K562 (cell line): ENCODE results near the gene CYP4F11. TPM values are rescaled to one million over a fixed set of nuclear protein-coding genes. Genes with fewer than 3 reads are reported as not detected.
A peak's percentile ranks its signal among the peaks of the same experiment; 100 is the strongest.
"Not testable (repeated sequence)": the region's sequence is repeated elsewhere in the genome, so short reads cannot be mapped to it uniquely, and the experiment has no call there.

ENCODE experiments used
- ATAC-seq: fragments of 200-7000 bp; cut with Tn5 transposase; 3 replicates; pipeline ENCODE4 v1.9.1; 2020; ENCODE audit warnings: moderate library complexity
- BruUV-seq: library from RNA; stranded (reverse); fragments of 400-500 nt; replicated peaks from 2 replicates; lab custom pipeline; 2021; lab: Mats Ljungman, UMichigan
- CTCF ChIA-PET: fragments of 300-600 bp; formaldehyde crosslinking; extraction: SDS; loops from one replicate; lab custom pipeline; 2021; ENCODE audit warnings: low intra/inter-chr PET ratio; lab: Yijun Ruan, JAX
- POLR2A ChIA-PET: fragments of 300-600, 350-650 bp; sonication (Branson Sonifier 250); formaldehyde crosslinking; extraction: SDS; loops from one replicate; lab custom pipeline; 2021; ENCODE audit warnings: antibody characterized with exemption, inconsistent platforms; lab: Yijun Ruan, JAX
- DNase-seq, 4 experiments: peaks; one replicate each; pipeline versions ENCODE4 v3.0.0 to v3.0.0-alpha.2; 2011 to 2018; ENCODE audit warnings: low spot score in 3 of 4, mixed read lengths in 3 of 4; ENCODE audit errors: extremely low read depth in 1 of 4
- FAIRE-seq: peaks from 2 replicates; lab custom pipeline; 2011; peaks lifted over from hg19 to GRCh38; lab: Jason Lieb, UNC
- H2AFZ ChIP-seq: 2 replicates; pipeline ENCODE4 v1.6.0; 2011; ENCODE audit warnings: low read depth, low read length, control low read depth, inconsistent platforms
- H3K27ac ChIP-seq: fragments of 200-600 bp; 3 replicates; pipeline ENCODE4 v1.8.0; 2011; ENCODE audit warnings: low read depth, mild to moderate bottlenecking, control low read depth, inconsistent platforms, low read length, moderate library complexity, mixed read lengths; ENCODE audit errors: extremely low read depth
- H3K27me3 ChIP-seq, 2 experiments: fragments of 300-600 bp in 1 of 2; 2 replicates in 1 of 2; 3 replicates in 1 of 2; pipeline versions ENCODE4 v1.6.0 to v1.8.0; 2011; ENCODE audit warnings: inconsistent platforms in 2 of 2, low read length in 2 of 2, mild to moderate bottlenecking in 1 of 2, mixed read lengths in 1 of 2, moderate library complexity in 1 of 2; ENCODE audit not compliant: control insufficient read depth in 2 of 2, insufficient read depth in 2 of 2
- H3K36me3 ChIP-seq: fragments of 300-600 bp; 3 replicates; pipeline ENCODE4 v1.8.0; 2011; ENCODE audit warnings: mild to moderate bottlenecking, low read length, inconsistent platforms; ENCODE audit not compliant: control insufficient read depth, insufficient read depth
- H3K4me1 ChIP-seq, 2 experiments: fragments of 200-600 bp in 1 of 2; replicated peaks in 1 of 2; 2 replicates in 1 of 2; 3 replicates in 1 of 2; pipeline versions ENCODE4 v1.5.1 to v1.8.0; 2011; ENCODE audit warnings: inconsistent platforms in 2 of 2, low read length in 2 of 2, mild to moderate bottlenecking in 1 of 2, mixed read lengths in 1 of 2, moderate library complexity in 1 of 2; ENCODE audit not compliant: control insufficient read depth in 2 of 2, insufficient read depth in 2 of 2
- H3K4me2 ChIP-seq: 2 replicates; pipeline ENCODE4 v1.6.1; 2011; ENCODE audit warnings: low read length, control low read depth, inconsistent platforms, mixed read lengths; ENCODE audit not compliant: insufficient read depth
- H3K4me3 ChIP-seq: fragments of 200-600 bp; sonication (generic), shearing (Covaris generic); 2 replicates; pipeline ENCODE4 v1.5.1; 2016; ENCODE audit warnings: control low read depth, inconsistent platforms
- H3K79me2 ChIP-seq: fragments of 200-600 bp; 3 replicates; pipeline ENCODE4 v1.8.0; 2011; ENCODE audit warnings: low read length, inconsistent platforms; ENCODE audit not compliant: control insufficient read depth, insufficient read depth
- H3K9ac ChIP-seq, 2 experiments: 2 replicates each; pipeline versions ENCODE4 v1.6.0 to v1.6.1; 2011; ENCODE audit warnings: low read depth in 2 of 2, low read length in 2 of 2, control low read depth in 1 of 2, inconsistent platforms in 1 of 2, mild to moderate bottlenecking in 1 of 2, mixed read lengths in 1 of 2; ENCODE audit not compliant: insufficient read depth in 1 of 2
- H3K9me1 ChIP-seq: one replicate; pipeline ENCODE4 v1.6.0; 2011; ENCODE audit warnings: inconsistent platforms, mild to moderate bottlenecking, low read length, moderate library complexity; ENCODE audit not compliant: control insufficient read depth, insufficient read depth
- H3K9me3 ChIP-seq: replicated peaks from 2 replicates; pipeline ENCODE4 v1.5.1; 2011; ENCODE audit warnings: low read depth, low read length, inconsistent platforms; ENCODE audit not compliant: control insufficient read depth, insufficient read depth
- H4K20me1 ChIP-seq: replicated peaks from 2 replicates; pipeline ENCODE4 v1.6.1; 2011; ENCODE audit warnings: low read length, inconsistent platforms, mixed read lengths; ENCODE audit not compliant: control insufficient read depth, insufficient read depth
- MEF2A ChIP-seq: IDR thresholded peaks from 2 replicates; pipeline ENCODE4 v1.6.1; 2011; ENCODE audit warnings: low read depth, mild to moderate bottlenecking, low read length, moderate library complexity; ENCODE audit not compliant: control insufficient read depth
- NFXL1 ChIP-seq: fragments of 450-650 bp; formaldehyde crosslinking; IDR thresholded peaks from 2 replicates; pipeline ENCODE4 v1.4.0; 2021; ENCODE audit warnings: mild to moderate bottlenecking
- TAF1 ChIP-seq: IDR thresholded peaks from 2 replicates; pipeline ENCODE4 v1.6.1; 2011; ENCODE audit warnings: mild to moderate bottlenecking, low read length, moderate library complexity; ENCODE audit not compliant: insufficient read depth, control insufficient read depth, severe bottlenecking; ENCODE audit errors: extremely low read depth
- ZNF316 ChIP-seq: fragments of 450-650 bp; IDR thresholded peaks from 2 replicates; pipeline ENCODE4 v1.6.1; 2016
- WGBS: fragments of 100-300 bp; shearing (Covaris generic); methylation state at CpG from one replicate; pipeline ENCODE4 v1.1.6; 2016; ENCODE audit warnings: low coverage, mixed read lengths; ENCODE audit not compliant: insufficient coverage; ENCODE audit errors: missing lambda C conversion rate; 5-methylcytosine and 5-hydroxymethylcytosine counted together
- in situ Hi-C: fragments of 300-500 bp; cut with MboI; formaldehyde crosslinking; loops from 4 replicates; pipeline ENCODE4 v1.15.0; 2018; ENCODE audit warnings: inconsistent platforms, mixed read lengths
- intact Hi-C: fragments of 100-400 bp; cut with micrococcal nuclease; formaldehyde crosslinking; loops from 2 replicates; pipeline ENCODE4 v1.14.2; 2022
- polyA plus RNA-seq, 8 experiments: library from polyadenylated mRNA; depleted of rRNA in 4 of 8; stranded (reverse) in 5 of 8; unstranded in 3 of 8; fragments of >200 nt; fragmentation: Nextera tagmentation in 2 of 8; fragmentation: Illumina TruSeq in 1 of 8; extraction: Ambion mirVana in 2 of 8; extraction: Trizol in 1 of 8; gene quantifications; 2 replicates each; pipeline versions ENCODE4 v1.2.1 to v1.2.3, GENCODE V29; 2011 to 2014; ENCODE audit warnings: inconsistent platforms in 1 of 8, missing spikeins in 1 of 8
- total RNA-seq, 7 experiments: library from RNA; depleted of rRNA in 6 of 7; stranded (reverse); fragments of >200 nt in 6 of 7; fragmentation: Illumina TruSeq in 2 of 7; extraction: Trizol in 2 of 7; gene quantifications; 2 replicates each; pipeline versions ENCODE4 v1.2.1 to v1.2.3, GENCODE V29; 2011 to 2021; ENCODE audit warnings: low replicate concordance in 1 of 7

CYP4F11 gene
- total and polyA plus RNA-seq, 9 of the 15 experiments (the other 6 are each of a cell fraction or from before 2014, with no cell fraction given), result 0.03 TPM; not detected in 8

- no peaks in the 10 kb centered on the region for H4K20me1 ChIP-seq
- ATAC-seq (no peak), DNase-seq (no peak), FAIRE-seq (no peak)
- no peaks in the 10 kb centered on the region for H3K79me2 ChIP-seq
- H3K4me3 ChIP-seq, result no peak overlapping the region
- no peak overlapping the region for H3K4me2 ChIP-seq
- no peaks in the 10 kb centered on the region; the same call in 1 of the 2 replicates for H3K9me3 ChIP-seq
- no peaks in the 10 kb centered on the region for H3K9me1 ChIP-seq
- H3K27me3 ChIP-seq, result peaks cover 4 to 6% of the 10 kb centered on the region in 2 experiments; a peak in 3 of 5 replicates
- ChIA-PET POLR2A (no interaction called here), CTCF (no interaction called here)
- no TSS peak for BruUV-seq
- H3K36me3 ChIP-seq, result no peaks in the 10 kb centered on the region
- no peak for TF ChIP-seq NFXL1 (CRISPR knock-in tag)
- TF ChIP-seq TAF1, result no peak
- TF ChIP-seq MEF2A, result no peak
- TF ChIP-seq ZNF316, result peak; percentile 59; the same call in 1 of the 2 replicates
- in situ Hi-C loops (no loop called here), intact Hi-C loops (no loop called here)
- no peak overlapping the region for H3K9ac ChIP-seq
- H3K27ac ChIP-seq, result no peak overlapping the region
- H2AFZ ChIP-seq, result no peak overlapping the region
- peaks cover 0 to 6% of the 10 kb centered on the region in 2 experiments; a peak in 1 of 5 replicates for H3K4me1 ChIP-seq
Measured at GRCh38 chr19:15905026-15905425, 29.3 kb downstream of the CYP4F11 start.

GRCh38 chr19:15902898-15903297 is 31.4 kb downstream of the CYP4F11 start:
- POLR2A ChIA-PET, H3K9ac ChIP-seq, FAIRE-seq, H3K9me1 ChIP-seq, DNase-seq, intact Hi-C loops, H3K36me3 ChIP-seq, H3K27ac ChIP-seq, H2AFZ ChIP-seq, H3K4me3 ChIP-seq, ATAC-seq, in situ Hi-C loops, CTCF ChIA-PET, H4K20me1 ChIP-seq, H3K9me3 ChIP-seq, H3K4me2 ChIP-seq, BruUV-seq, H3K27me3 ChIP-seq, H3K79me2 ChIP-seq: not testable (repeated sequence)
- 4% methylated on average over 17 of the region's 29 CpGs for WGBS
- peaks cover 0 to 14% of the 10 kb centered on the region in 2 experiments; a peak in 2 of 5 replicates for H3K4me1 ChIP-seq
